ENCODE results near the gene IQSEC1.

GRCh38 chr3:13007251-13007941, 65.8 kb downstream of the IQSEC1 start:
- TF ChIP-seq POLR2AphosphoS5 (IDR thresholded peaks at IDR 0.05): no peak
- TF ChIP-seq CTCF (IDR thresholded peaks at IDR 0.05): no peak

Data from breast epithelium (tissue), 3 donors.